ENCODE measurements around the gene CPB2. TPM values are rescaled to one million over a fixed set of nuclear protein-coding genes. Genes with fewer than 3 reads are reported as not detected.

Gene CPB2
- total and polyA plus RNA-seq, 2 of the 8 experiments (the other 6 are each of a cell fraction or from before 2014, with no cell fraction given) = not detected

GRCh38 chr13:46136688-46137087 is 31.9 kb upstream of the CPB2 start (continued):
- no peak for TF ChIP-seq RNF2 (IDR thresholded peaks at IDR 0.05; ENCODE audit: borderline replicate concordance, low read depth, low read length, missing control alignments, poor library complexity, severe bottlenecking)

All from H1 (cell line).